ENCODE measurements around the gene ABCG1. TPM values are rescaled to one million over a fixed set of nuclear protein-coding genes. Genes with fewer than 3 reads are reported as not detected.

The ABCG1 gene
- total and polyA plus RNA-seq, 2 donors (not counting 3 experiments of a cell fraction or from before 2014, with no cell fraction given), result 6.7 to 19.6 TPM

- intact Hi-C loops (cut with micrococcal nuclease), result no loop called here
- Histone ChIP-seq H3K9ac (replicated peaks; ENCODE audit: extremely low read depth, insufficient read depth, low read length) (no peak overlapping the region), H3K27me3 (ENCODE audit: control insufficient read depth in 2 of 2, insufficient read depth in 2 of 2, low read length in 2 of 2) (no peaks in the 10 kb centered on the region), H3K36me3 (ENCODE audit: control insufficient read depth in 2 of 2, extremely low read depth in 1 of 2, insufficient read depth in 2 of 2, low read length in 2 of 2) (no peaks in the 10 kb centered on the region), H3K27ac (ENCODE audit: insufficient read depth, low read depth, low read length) (no peak overlapping the region), H3K4me3 (replicated peaks in 1 of 3; ENCODE audit: insufficient read depth in 1 of 3, low read depth in 1 of 3, low read length in 3 of 3) (no peak overlapping the region), H3K9me3 (replicated peaks; ENCODE audit: control insufficient read depth, insufficient read depth, low read length) (no peaks in the 10 kb centered on the region), H3K79me2 (ENCODE audit: control insufficient read depth, insufficient read depth, low read length) (no peaks in the 10 kb centered on the region), H4K20me1 (replicated peaks; ENCODE audit: control insufficient read depth, extremely low read depth, insufficient read depth, low read length) (no peaks in the 10 kb centered on the region), H3K4me2 (ENCODE audit: insufficient read depth, low read length) (no peak overlapping the region), H3K4me1 (ENCODE audit: control insufficient read depth, extremely low read depth, insufficient read depth, low read length) (no peaks in the 10 kb centered on the region), H2AFZ (ENCODE audit: low read depth, low read length) (no peak overlapping the region), H3K9me1 (replicated peaks; ENCODE audit: control insufficient read depth, extremely low read depth, insufficient read depth, low read length) (no peaks in the 10 kb centered on the region)
- dilution Hi-C loops (cut with MboI; ENCODE audit: extremely low pct_ligation_motif_present, low sequenced_read_pairs), result no loop called here
- BruUV-seq (replicated peaks), result no TSS peak
- ChIA-PET CTCF (interaction anchor here (1.0 to 2.6 kb wide), 3 partner anchors 19 to 32 kb away, joined by 3 to 14 read pairs (median 4); no protein-coding TSS in a partner anchor), POLR2A (no interaction called here)
- FAIRE-seq (no peak), DNase-seq (ENCODE audit: low read depth, low spot score) (no peak)
- TF ChIP-seq FOS (IDR thresholded peaks at IDR 0.05; ENCODE audit: borderline replicate concordance, insufficient read depth, low read length), result no peak
- TF ChIP-seq POLR2AphosphoS5 (IDR thresholded peaks at IDR 0.05; ENCODE audit: insufficient read depth, low read depth, low read length), result no peak
- TF ChIP-seq POLR2A (IDR thresholded peaks at IDR 0.05; ENCODE audit: low read depth, low read length), result no peak
Observed at GRCh38 chr21:42290505-42290904, 71.6 kb downstream of the ABCG1 start.

- Histone ChIP-seq H3K9me1 (replicated peaks; ENCODE audit: control insufficient read depth, extremely low read depth, insufficient read depth, low read length) (no peaks in the 10 kb centered on the region), H4K20me1 (replicated peaks; ENCODE audit: control insufficient read depth, extremely low read depth, insufficient read depth, low read length) (no peaks in the 10 kb centered on the region), H3K27me3 (ENCODE audit: control insufficient read depth in 2 of 2, insufficient read depth in 2 of 2, low read length in 2 of 2) (no peaks in the 10 kb centered on the region), H3K9ac (replicated peaks; ENCODE audit: extremely low read depth, insufficient read depth, low read length) (no peak overlapping the region), H3K4me1 (ENCODE audit: control insufficient read depth, extremely low read depth, insufficient read depth, low read length) (no peaks in the 10 kb centered on the region), H3K4me2 (ENCODE audit: insufficient read depth, low read length) (no peak overlapping the region), H3K36me3 (ENCODE audit: control insufficient read depth in 2 of 2, extremely low read depth in 1 of 2, insufficient read depth in 2 of 2, low read length in 2 of 2) (no peaks in the 10 kb centered on the region), H3K9me3 (replicated peaks; ENCODE audit: control insufficient read depth, insufficient read depth, low read length) (no peaks in the 10 kb centered on the region), H2AFZ (ENCODE audit: low read depth, low read length) (no peak overlapping the region), H3K4me3 (replicated peaks in 1 of 3; ENCODE audit: insufficient read depth in 1 of 3, low read depth in 1 of 3, low read length in 3 of 3) (no peak overlapping the region), H3K79me2 (ENCODE audit: control insufficient read depth, insufficient read depth, low read length) (no peaks in the 10 kb centered on the region), H3K27ac (ENCODE audit: insufficient read depth, low read depth, low read length) (no peak overlapping the region)
- BruUV-seq (replicated peaks), result no TSS peak
- ChIA-PET POLR2A (no interaction called here), CTCF (interaction anchor here (0.9 to 2.6 kb wide), 4 partner anchors 19 to 33 kb away, joined by 3 to 14 read pairs (median 4); no protein-coding TSS in a partner anchor)
- TF ChIP-seq CTCF (IDR thresholded peaks at IDR 0.05; ENCODE audit: extremely low read depth in 1 of 2, insufficient read depth in 1 of 2, low read depth in 1 of 2, low read length in 2 of 2), result no peak
- TF ChIP-seq POLR2AphosphoS5 (IDR thresholded peaks at IDR 0.05; ENCODE audit: insufficient read depth, low read depth, low read length), result no peak
- no peak for TF ChIP-seq GATA2 (IDR thresholded peaks at IDR 0.05; ENCODE audit: insufficient read depth, insufficient read length, low read depth, low read length)
- TF ChIP-seq FOS (IDR thresholded peaks at IDR 0.05; ENCODE audit: borderline replicate concordance, insufficient read depth, low read length), result no peak
- TF ChIP-seq POLR2A (IDR thresholded peaks at IDR 0.05; ENCODE audit: low read depth, low read length), result no peak
- TF ChIP-seq MAX (IDR thresholded peaks at IDR 0.05; ENCODE audit: insufficient read depth, insufficient read length), result no peak
- no peak for TF ChIP-seq EZH2 (IDR thresholded peaks at IDR 0.05; ENCODE audit: borderline replicate concordance, low read depth, low read length, severe bottlenecking)
- no peak for TF ChIP-seq JUN (IDR thresholded peaks at IDR 0.05; ENCODE audit: borderline replicate concordance, insufficient read depth, insufficient read length, low read depth)
- TF ChIP-seq MYC (IDR thresholded peaks at IDR 0.05; ENCODE audit: low read depth, low read length), result no peak
- DNase-seq (ENCODE audit: low read depth, low spot score) (no peak), FAIRE-seq (no peak)
- intact Hi-C loops (cut with micrococcal nuclease), result no loop called here
- dilution Hi-C loops (cut with MboI; ENCODE audit: extremely low pct_ligation_motif_present, low sequenced_read_pairs), result no loop called here
Observed at GRCh38 chr21:42291003-42291750, 72.2 kb downstream of the ABCG1 start.

All from endothelial cell of umbilical vein (primary cell).